Natural killer cell (primary cell): ENCODE results near the gene SHROOM3. TPM values are rescaled to one million over a fixed set of nuclear protein-coding genes. Genes with fewer than 3 reads are reported as not detected.

Experiments
- ATAC-seq, 3 donors: fragments of 150-1000 bp in 2 of 3; fragments of 200-7000 bp in 1 of 3; cut with Tn5 transposase; 1 replicate in 1 of 3; 2 replicates in 2 of 3; pipeline ENCODE4 v1.10.0; 2021; ENCODE audit warnings: mild to moderate bottlenecking in 2 of 3, moderate library complexity in 2 of 3
- DNase-seq, 2 donors: peaks; one replicate each; pipeline versions ENCODE4 v3.0.0 to v3.0.0-alpha.2; 2013 to 2021; ENCODE audit warnings: mixed read lengths in 1 of 2
- H3K27ac ChIP-seq: one replicate; pipeline ENCODE4 v1.5.1; 2013; ENCODE audit warnings: mild to moderate bottlenecking, low read length
- H3K27me3 ChIP-seq: one replicate; pipeline ENCODE4 v1.6.1; 2013; ENCODE audit warnings: low read length; ENCODE audit not compliant: control insufficient read depth, insufficient read depth
- H3K36me3 ChIP-seq: one replicate; pipeline ENCODE4 v1.6.1; 2013; ENCODE audit warnings: low read length; ENCODE audit not compliant: control insufficient read depth, insufficient read depth
- H3K4me1 ChIP-seq: one replicate; pipeline ENCODE4 v1.6.1; 2013; ENCODE audit warnings: low read length; ENCODE audit not compliant: control insufficient read depth, insufficient read depth
- H3K4me3 ChIP-seq: one replicate; pipeline ENCODE4 v1.5.1; 2013; ENCODE audit warnings: low read length
- H3K9me3 ChIP-seq: one replicate; pipeline ENCODE4 v1.6.1; 2013; ENCODE audit warnings: low read length; ENCODE audit not compliant: control insufficient read depth, insufficient read depth
- H3K27ac Mint-ChIP-seq, 2 donors: one replicate each; pipeline ENCODE4 v1.8.0; 2022; ENCODE audit warnings: mild to moderate bottlenecking in 2 of 2, mixed read lengths in 2 of 2, moderate library complexity in 1 of 2
- H3K27me3 Mint-ChIP-seq, 2 donors: one replicate each; pipeline ENCODE4 v1.8.0; 2022; ENCODE audit warnings: low read depth in 2 of 2, mixed read lengths in 2 of 2
- H3K36me3 Mint-ChIP-seq: one replicate; pipeline ENCODE4 v1.8.0; 2022; ENCODE audit warnings: mixed read lengths
- H3K4me1 Mint-ChIP-seq, 2 donors: one replicate each; pipeline ENCODE4 v1.8.0; 2022; ENCODE audit warnings: mixed read lengths in 2 of 2
- H3K4me3 Mint-ChIP-seq: one replicate; pipeline ENCODE4 v1.8.0; 2022; ENCODE audit warnings: mild to moderate bottlenecking, moderate library complexity, mixed read lengths
- H3K9me3 Mint-ChIP-seq, 2 donors: one replicate each; pipeline ENCODE4 v1.8.0; 2022; ENCODE audit warnings: mixed read lengths in 2 of 2
- CTCF ChIP-seq: fragments of 200-600 bp; IDR thresholded peaks from one replicate; pipeline ENCODE4 v1.8.0; 2022; ENCODE audit warnings: antibody characterized with exemption
- WGBS: methylation state at CpG from one replicate; pipeline ENCODE4 v1.1.7; 2013; ENCODE audit warnings: missing lambda C conversion rate; ENCODE audit not compliant: insufficient coverage; 5-methylcytosine and 5-hydroxymethylcytosine counted together
- intact Hi-C: fragments of 100-400 bp; cut with micrococcal nuclease; formaldehyde crosslinking; loops from one replicate; pipeline ENCODE4 v1.14.2; 2022
- total RNA-seq, 4 donors: library from RNA; stranded (reverse); fragments of 120-200 nt in 1 of 4; gene quantifications; one replicate each; pipeline versions ENCODE4 v1.2.3 to v1.2.4, GENCODE V29; 2013 to 2022

SHROOM3 gene
- total RNA-seq, 3 donors from 2014 or later (not counting 1 experiment from before 2014, with no cell fraction given), result 0.63 TPM; not detected in 2

- WGBS, result 82% methylated on average over 5 of the region's 5 CpGs
Measured at GRCh38 chr4:76804096-76804495, 369.1 kb downstream of the SHROOM3 start.

GRCh38 chr4:76806346-76806745 lies 371.3 kb downstream of the SHROOM3 start:
- Mint-ChIP-seq H3K36me3 (no peaks in the 10 kb centered on the region), H3K27ac (no peak overlapping the region), H3K4me3 (no peak overlapping the region), H3K9me3 (no peaks in the 10 kb centered on the region), H3K27me3 (peaks cover 11 to 25% of the 10 kb centered on the region in 2 donors), H3K4me1 (no peaks in the 10 kb centered on the region)
- TF ChIP-seq CTCF, result no peak
- Histone ChIP-seq H3K4me3 (no peak overlapping the region), H3K9me3 (no peaks in the 10 kb centered on the region), H3K27ac (no peak overlapping the region), H3K4me1 (no peaks in the 10 kb centered on the region), H3K27me3 (no peaks in the 10 kb centered on the region), H3K36me3 (no peaks in the 10 kb centered on the region)
- intact Hi-C loops, result no loop called here
- DNase-seq, result no peak
- ATAC-seq, result no peak
- WGBS, result 94% methylated on average over 3 of the region's 3 CpGs

More at GRCh38 chr4:76804096-76804495, 369.1 kb downstream of the SHROOM3 start:
- H3K4me1 Mint-ChIP-seq, result no peaks in the 10 kb centered on the region
- no peaks in the 10 kb centered on the region for H3K4me1 ChIP-seq
- intact Hi-C loops, result no loop called here
- H3K9me3 ChIP-seq, result no peaks in the 10 kb centered on the region
- H3K27ac Mint-ChIP-seq, result no peak overlapping the region
- H3K27me3 ChIP-seq, result no peaks in the 10 kb centered on the region
- H3K27me3 Mint-ChIP-seq, result peaks cover 15 to 28% of the 10 kb centered on the region in 2 donors
- H3K36me3 ChIP-seq, result no peaks in the 10 kb centered on the region
- TF ChIP-seq CTCF, result no peak
- H3K4me3 ChIP-seq, result no peak overlapping the region
- H3K27ac ChIP-seq, result no peak overlapping the region
- H3K36me3 Mint-ChIP-seq, result no peaks in the 10 kb centered on the region
- H3K4me3 Mint-ChIP-seq, result no peak overlapping the region
- no peak for DNase-seq
- ATAC-seq, result no peak
- no peaks in the 10 kb centered on the region for H3K9me3 Mint-ChIP-seq

GRCh38 chr4:76806757-76807156 lies 371.7 kb downstream of the SHROOM3 start:
- Mint-ChIP-seq H3K27me3 (peaks cover 9 to 25% of the 10 kb centered on the region in 2 donors), H3K4me3 (no peak overlapping the region), H3K4me1 (no peaks in the 10 kb centered on the region), H3K36me3 (no peaks in the 10 kb centered on the region), H3K9me3 (no peaks in the 10 kb centered on the region), H3K27ac (no peak overlapping the region)
- H3K36me3 ChIP-seq, result no peaks in the 10 kb centered on the region
- intact Hi-C loops, result no loop called here
- no peak for TF ChIP-seq CTCF
- ATAC-seq, result no peak
- H3K4me1 ChIP-seq, result no peaks in the 10 kb centered on the region
- H3K9me3 ChIP-seq, result no peaks in the 10 kb centered on the region
- 100% methylated on average over 1 of the region's 1 CpG for whole genome bisulfite sequencing
- no peak for DNase-seq
- no peak overlapping the region for H3K4me3 ChIP-seq
- H3K27me3 ChIP-seq, result no peaks in the 10 kb centered on the region
- no peak overlapping the region for H3K27ac ChIP-seq

GRCh38 chr4:76809594-76810305 lies 374.7 kb downstream of the SHROOM3 start:
- no peaks in the 10 kb centered on the region for H3K27me3 ChIP-seq
- WGBS, result 94% methylated on average over 10 of the region's 10 CpGs
- no peak overlapping the region for H3K27ac Mint-ChIP-seq
- H3K27me3 Mint-ChIP-seq, result peaks cover 0 to 16% of the 10 kb centered on the region in 2 donors
- no peaks in the 10 kb centered on the region for H3K9me3 ChIP-seq
- no peaks in the 10 kb centered on the region for H3K4me1 ChIP-seq
- H3K4me3 Mint-ChIP-seq, result no peak overlapping the region
- ATAC-seq, result no peak
- no peak for TF ChIP-seq CTCF
- H3K4me1 Mint-ChIP-seq, result no peaks in the 10 kb centered on the region
- DNase-seq, result no peak
- H3K27ac ChIP-seq, result no peak overlapping the region
- H3K36me3 Mint-ChIP-seq, result no peaks in the 10 kb centered on the region
- no peaks in the 10 kb centered on the region for H3K9me3 Mint-ChIP-seq
- intact Hi-C loops, result no loop called here
- no peak overlapping the region for H3K4me3 ChIP-seq
- H3K36me3 ChIP-seq, result no peaks in the 10 kb centered on the region
